HG02885 (cell line): ENCODE data around the gene PSMC6.

Experiments used
- ATAC-seq: cut with Tn5 transposase; IDR thresholded peaks from one replicate; pipeline ENCODE4 v1.9.1; 2021; ENCODE audit warnings: mild to moderate bottlenecking; ENCODE audit not compliant: unreplicated experiment, poor library complexity

The PSMC6 gene

GRCh38 chr14:52706724-52707706 is at the start of gene PSMC6:
Gene PSMC6, plus strand, starts transcription at chr14:52707200. Its CDS starts 20 bp downstream, at chr14:52707220.
- ATAC-seq, result peak; percentile 97

- ATAC-seq, result no peak
Observed at GRCh38 chr14:52660325-52660724, 46.7 kb upstream of the PSMC6 start.

GRCh38 chr14:52660832-52661231 is 46.2 kb upstream of the PSMC6 start:
- no peak for ATAC-seq

- no peak for ATAC-seq
Observed at GRCh38 chr14:52661314-52661713, 45.7 kb upstream of the PSMC6 start.

- ATAC-seq, result no peak
Observed at GRCh38 chr14:52663850-52664249, 43.1 kb upstream of the PSMC6 start.

GRCh38 chr14:52678591-52678990 is 28.4 kb upstream of the PSMC6 start:
- ATAC-seq, result no peak

- no peak for ATAC-seq
Observed at GRCh38 chr14:52683985-52684520, 22.9 kb upstream of the PSMC6 start.

- no peak for ATAC-seq
Observed at GRCh38 chr14:52686176-52686575, 20.8 kb upstream of the PSMC6 start.

- ATAC-seq, result no peak
Observed at GRCh38 chr14:52690983-52691760, 15.8 kb upstream of the PSMC6 start.

- no peak for ATAC-seq
Observed at GRCh38 chr14:52692248-52692962, 14.6 kb upstream of the PSMC6 start.

GRCh38 chr14:52693036-52693435 is 14.0 kb upstream of the PSMC6 start:
- no peak for ATAC-seq

GRCh38 chr14:52693532-52693931 is 13.5 kb upstream of the PSMC6 start:
- no peak for ATAC-seq

GRCh38 chr14:52694761-52695480 is 12.1 kb upstream of the PSMC6 start:
- ATAC-seq, result peak; percentile 52

GRCh38 chr14:52695481-52696091 is 11.4 kb upstream of the PSMC6 start, which contains the start of gene ERO1A:
Gene ERO1A, minus strand, starts transcription at chr14:52695558. Its CDS starts 77 bp downstream, at chr14:52695481.
- peak; percentile 78 for ATAC-seq

GRCh38 chr14:52700701-52701172 is 6.3 kb upstream of the PSMC6 start:
- no peak for ATAC-seq

GRCh38 chr14:52701223-52701622 is 5.8 kb upstream of the PSMC6 start:
- ATAC-seq, result no peak

GRCh38 chr14:52703225-52703624 is 3.8 kb upstream of the PSMC6 start:
- ATAC-seq, result no peak

GRCh38 chr14:52703664-52704063 is 3.3 kb upstream of the PSMC6 start:
- no peak for ATAC-seq

- ATAC-seq, result no peak
Observed at GRCh38 chr14:52706286-52706685, 714 bp upstream of the PSMC6 start.
